Activated CD4-positive, alpha-beta T cell treated with anti-CD3 and anti-CD28 coated beads, Interleukin-2, amount 10 ng/mL, durations not matched to agents 7 days and 5 days (primary cell): ENCODE data around the gene ACOXL. TPM values are rescaled to one million over a fixed set of nuclear protein-coding genes. Genes with fewer than 3 reads are reported as not detected.

Experiments used
- CTCF ChIA-PET: fragments of 350-600 bp; sonication (Branson Sonifier 250); formaldehyde crosslinking; loops from one replicate; lab custom pipeline; 2021; ENCODE audit warnings: antibody characterized with exemption; lab: Charles Lee
- POLR2A ChIA-PET: fragments of 350-600 bp; sonication (Branson Sonifier 250); formaldehyde crosslinking; loops from one replicate; lab custom pipeline; 2021; ENCODE audit warnings: antibody characterized with exemption; lab: Charles Lee
- DNase-seq: peaks from one replicate; pipeline ENCODE4 v3.0.0-alpha.2; 2020
- H3K27ac Mint-ChIP-seq: one replicate; pipeline ENCODE4 v1.8.0; 2021; ENCODE audit warnings: mild to moderate bottlenecking, moderate library complexity, mixed read lengths
- H3K27me3 Mint-ChIP-seq: one replicate; pipeline ENCODE4 v1.8.0; 2021; ENCODE audit warnings: mixed read lengths
- H3K36me3 Mint-ChIP-seq: one replicate; pipeline ENCODE4 v1.8.0; 2021; ENCODE audit warnings: low read depth, mixed read lengths
- H3K4me1 Mint-ChIP-seq: one replicate; pipeline ENCODE4 v1.8.0; 2021; ENCODE audit warnings: mixed read lengths
- H3K4me3 Mint-ChIP-seq: one replicate; pipeline ENCODE4 v1.8.0; 2021; ENCODE audit warnings: mild to moderate bottlenecking, moderate library complexity, mixed read lengths
- H3K9me3 Mint-ChIP-seq: one replicate; pipeline ENCODE4 v1.8.0; 2021; ENCODE audit warnings: mixed read lengths
- total RNA-seq, 2 experiments: library from RNA; stranded (reverse); gene quantifications; one replicate each; pipeline ENCODE4 v1.2.3, GENCODE V29; 2021

Gene ACOXL
- total RNA-seq, 2 experiments from 2014 or later = 0.15 TPM; not detected in 1

DNA sequence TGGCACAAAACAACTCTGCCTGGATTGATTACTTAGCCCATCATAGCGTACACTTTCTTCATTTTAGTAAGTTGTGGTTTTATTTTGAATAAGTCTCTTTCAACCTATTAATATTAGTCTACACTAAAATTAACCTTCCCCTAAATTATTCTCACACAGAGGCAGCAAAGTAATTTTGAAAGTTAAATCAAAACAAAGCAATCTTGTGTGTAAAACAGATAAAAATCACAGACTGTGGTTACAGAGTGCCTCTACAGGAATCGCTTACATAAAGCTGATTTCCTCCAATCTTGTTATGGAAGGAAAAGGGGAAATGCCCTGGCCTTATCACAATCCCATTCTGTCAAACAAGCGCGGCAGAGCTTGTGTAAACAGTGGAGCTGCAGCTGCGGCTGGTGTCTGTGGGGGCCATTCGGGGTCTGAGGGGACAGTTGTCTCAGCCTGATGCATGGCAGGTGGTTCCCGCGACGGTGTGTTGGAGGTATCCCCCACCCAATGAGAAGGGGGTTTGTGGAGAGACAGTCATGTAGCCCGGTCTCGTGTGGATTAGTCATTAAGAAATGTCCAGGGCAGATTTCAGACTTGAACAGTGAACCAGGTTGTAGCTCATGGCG, 430.5 kb downstream of the ACOXL start:
- DNase-seq = no peak
- Mint-ChIP-seq H3K27me3 (peaks cover 2% of the 10 kb centered on the region), H3K27ac (no peak overlapping the region), H3K4me3 (no peak overlapping the region), H3K9me3 (no peaks in the 10 kb centered on the region), H3K4me1 (peaks cover 28% of the 10 kb centered on the region), H3K36me3 (peaks cover 19% of the 10 kb centered on the region)
- ChIA-PET CTCF (interaction anchor here (1.9 kb wide), 1 partner anchor 11 kb away, joined by 3 read pairs; no protein-coding TSS in a partner anchor), POLR2A (no interaction called here)

DNA sequence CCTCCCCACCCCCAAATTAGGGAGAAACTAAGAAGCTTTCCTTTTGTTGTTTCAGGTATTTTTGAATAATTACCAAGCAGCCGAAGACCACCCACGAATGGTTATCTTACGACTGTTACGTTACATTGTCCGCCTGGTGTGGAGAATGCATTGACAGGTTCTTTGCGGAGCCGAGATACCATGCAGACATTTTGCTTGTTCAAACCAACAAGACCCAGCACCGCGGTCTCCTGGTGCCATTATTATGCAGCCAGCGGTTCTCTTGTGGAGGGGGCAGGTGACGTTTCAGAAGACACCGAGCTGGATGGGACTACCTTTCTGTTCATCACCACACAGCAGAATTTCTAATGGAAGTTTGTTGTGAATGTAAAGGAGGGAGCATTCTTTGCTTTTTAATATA, 431.7 kb downstream of the ACOXL start:
- DNase-seq = no peak
- Mint-ChIP-seq H3K27ac (no peak overlapping the region), H3K4me3 (no peak overlapping the region), H3K27me3 (peaks cover 2% of the 10 kb centered on the region), H3K9me3 (no peaks in the 10 kb centered on the region), H3K36me3 (peaks cover 19% of the 10 kb centered on the region), H3K4me1 (peaks cover 37% of the 10 kb centered on the region)
- CTCF ChIA-PET = no interaction called here
- POLR2A ChIA-PET = no interaction called here

DNA sequence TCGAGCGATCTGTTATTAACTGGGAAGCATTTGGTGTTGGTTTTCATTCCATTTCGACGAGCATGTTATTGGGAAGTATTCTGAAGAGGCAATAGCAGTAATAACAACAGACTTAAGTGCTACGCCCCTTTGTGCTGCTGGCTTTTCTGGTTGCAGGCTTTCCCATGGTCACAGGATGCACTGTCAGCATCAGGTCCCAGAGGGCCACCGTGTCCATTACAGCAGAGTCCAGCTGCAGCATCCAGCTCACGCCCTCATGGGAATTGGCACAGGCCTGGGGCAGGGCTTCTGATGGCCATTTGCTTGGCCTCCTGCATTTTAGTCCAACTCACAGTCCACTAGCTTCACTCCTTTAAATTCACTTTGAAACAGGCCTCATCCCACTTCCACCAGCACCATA, 432.7 kb downstream of the ACOXL start:
- Mint-ChIP-seq H3K4me3 (no peak overlapping the region), H3K4me1 (peaks cover 37% of the 10 kb centered on the region), H3K36me3 (peaks cover 19% of the 10 kb centered on the region), H3K27ac (no peak overlapping the region), H3K9me3 (no peaks in the 10 kb centered on the region), H3K27me3 (peaks cover 6% of the 10 kb centered on the region)
- CTCF ChIA-PET = no interaction called here
- no peak for DNase-seq
- POLR2A ChIA-PET = no interaction called here

DNA sequence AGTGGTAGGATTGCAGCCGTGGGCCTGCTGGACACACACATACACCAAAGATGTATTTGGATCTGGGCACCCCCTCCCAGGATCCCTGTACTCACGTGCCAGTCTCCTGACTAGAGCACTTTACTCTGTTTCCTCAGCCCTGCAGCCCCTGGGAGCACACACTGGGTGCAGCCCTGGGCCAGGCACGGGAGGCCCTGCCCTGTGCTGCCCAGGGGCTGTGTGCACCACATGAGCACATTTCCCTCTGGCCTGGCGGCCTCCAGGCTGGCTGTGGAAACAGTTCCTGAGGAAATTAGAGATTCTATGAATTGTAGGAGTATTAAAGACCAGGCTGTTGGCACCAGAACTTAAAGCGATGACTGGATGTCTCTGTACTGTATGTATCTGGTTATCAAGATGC, 433.7 kb downstream of the ACOXL start:
- Mint-ChIP-seq H3K27ac (no peak overlapping the region), H3K4me3 (no peak overlapping the region), H3K36me3 (peaks cover 19% of the 10 kb centered on the region), H3K27me3 (peaks cover 14% of the 10 kb centered on the region), H3K4me1 (peaks cover 32% of the 10 kb centered on the region), H3K9me3 (no peaks in the 10 kb centered on the region)
- DNase-seq = no peak
- ChIA-PET CTCF (no interaction called here), POLR2A (no interaction called here)

DNA sequence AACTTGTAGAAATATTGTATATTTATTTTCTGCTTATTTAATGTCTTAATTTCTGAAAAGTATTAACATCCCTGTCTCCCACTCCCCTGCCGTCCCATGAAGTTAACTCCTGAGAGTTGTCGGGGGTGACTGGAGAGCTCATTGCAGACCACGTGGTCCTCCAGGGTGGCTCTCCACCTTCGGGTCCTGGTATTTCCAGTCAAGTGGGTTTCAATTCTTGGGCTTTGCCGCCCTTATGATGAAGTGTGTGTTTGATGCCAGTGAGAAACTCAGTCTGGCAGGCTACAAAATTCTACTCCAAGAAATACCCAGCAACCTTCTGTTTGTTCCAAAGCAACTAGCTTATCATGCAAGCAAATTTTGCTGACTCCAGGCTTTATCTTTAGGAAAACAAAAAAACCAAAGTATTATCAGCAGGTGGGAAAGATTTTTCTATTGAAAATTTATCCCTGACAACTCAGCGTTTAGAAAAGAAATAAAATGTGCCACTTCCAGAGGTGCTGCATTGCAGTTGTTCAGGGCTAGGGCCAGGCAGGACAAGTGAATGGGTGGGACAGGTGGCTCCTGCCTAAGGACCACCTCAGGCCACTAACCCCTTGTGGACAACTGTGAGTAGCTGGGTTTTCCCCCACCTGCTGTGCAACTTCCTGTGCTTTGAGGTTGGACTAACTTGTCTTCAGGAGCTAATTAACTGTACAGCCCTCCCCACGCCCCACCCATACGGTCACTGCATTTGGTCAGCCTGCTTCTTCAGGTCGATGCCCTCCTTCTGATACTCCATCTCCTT, 434.9 kb downstream of the ACOXL start:
- no peak overlapping the region for H3K4me3 Mint-ChIP-seq
- H3K4me1 Mint-ChIP-seq = peaks cover 32% of the 10 kb centered on the region
- no peaks in the 10 kb centered on the region for H3K9me3 Mint-ChIP-seq
- ChIA-PET CTCF (interaction anchor here (1.0 to 2.7 kb wide), 3 partner anchors 11 to 42 kb away, joined by 3 to 7 read pairs (median 3); no protein-coding TSS in a partner anchor), POLR2A (interaction anchor here (0.5 kb wide), 1 partner anchor 277 kb away, joined by 3 read pairs; no protein-coding TSS in a partner anchor)
- peaks cover 22% of the 10 kb centered on the region for H3K27me3 Mint-ChIP-seq
- H3K27ac Mint-ChIP-seq = no peak overlapping the region
- peaks cover 18% of the 10 kb centered on the region for H3K36me3 Mint-ChIP-seq
- DNase-seq = no peak

DNA sequence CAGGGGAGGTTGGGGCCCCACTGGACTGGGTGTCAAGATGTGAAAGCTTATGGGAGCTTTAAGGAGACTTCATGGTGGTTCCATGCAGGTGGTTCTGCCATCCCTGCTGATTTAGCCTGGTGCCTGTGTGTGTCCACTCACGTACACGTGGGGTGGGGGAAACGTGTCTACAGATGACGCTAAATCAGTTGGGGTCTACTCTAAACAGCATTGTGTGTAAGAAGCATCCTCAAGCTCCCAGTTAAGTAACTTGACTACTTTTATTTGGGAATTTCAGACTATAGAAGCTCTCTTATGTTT, 435.4 kb downstream of the ACOXL start:
- CTCF ChIA-PET = interaction anchor here (1.0 to 2.7 kb wide), 3 partner anchors 11 to 43 kb away, joined by 3 to 7 read pairs (median 3); no protein-coding TSS in a partner anchor
- Mint-ChIP-seq H3K4me3 (no peak overlapping the region), H3K27ac (no peak overlapping the region)

More for the DNA sequence above, 435.4 kb downstream of the ACOXL start:
- DNase-seq = no peak
- POLR2A ChIA-PET = no interaction called here
- Mint-ChIP-seq H3K36me3 (peaks cover 15% of the 10 kb centered on the region), H3K4me1 (peaks cover 27% of the 10 kb centered on the region), H3K9me3 (no peaks in the 10 kb centered on the region), H3K27me3 (peaks cover 22% of the 10 kb centered on the region)

Other genes with a start within 250 kb of the ACOXL start
- 1 to 10 TPM; 5.6 to 7.7 TPM for gene RGPD6, start 155.4 kb upstream of the ACOXL start, total RNA-seq
- gene BUB1, start 54.5 kb upstream of the ACOXL start, total RNA-seq = 100 to 1,000 TPM; 118 to 141 TPM